ENCODE results near the gene ZNF470.

Gene ZNF470

GRCh38 chr19:56538254-56538760, 29.0 kb upstream of the ZNF470 start:
- no peaks in the 10 kb centered on the region for H3F3A ChIP-seq (ENCODE audit: control insufficient read depth, insufficient read depth)
- no peaks in the 10 kb centered on the region for H4K20me1 ChIP-seq (ENCODE audit: control insufficient read depth, insufficient read depth, low read depth, low read length)
- H3K36me3 ChIP-seq (ENCODE audit: control insufficient read depth, low read length) = no peaks in the 10 kb centered on the region
- H3K4me3 ChIP-seq (ENCODE audit: low read length) = peak overlapping the region; percentile 85
- H3K9me2 ChIP-seq (replicated peaks; ENCODE audit: control insufficient read depth, low read length) = no peaks in the 10 kb centered on the region
- no peaks in the 10 kb centered on the region for H3K79me2 ChIP-seq (ENCODE audit: control insufficient read depth, low read length)
- H3K4me2 ChIP-seq (ENCODE audit: low read length) = peak overlapping the region; percentile 48
- peak overlapping the region; percentile 64 for H3K27ac ChIP-seq (ENCODE audit: low read depth, low read length)
- H3K9me3 ChIP-seq (ENCODE audit: control insufficient read depth, insufficient read depth, low read length) = peaks cover 36% of the 10 kb centered on the region
- H3K4me1 ChIP-seq (ENCODE audit: control insufficient read depth, low read length) = peaks cover 5% of the 10 kb centered on the region; the same call in 1 of the 2 replicates
- no peak for TF ChIP-seq EZH2phosphoT487 (IDR thresholded peaks at IDR 0.05; ENCODE audit: borderline replicate concordance, low read length)
- TF ChIP-seq, protein P1, sequence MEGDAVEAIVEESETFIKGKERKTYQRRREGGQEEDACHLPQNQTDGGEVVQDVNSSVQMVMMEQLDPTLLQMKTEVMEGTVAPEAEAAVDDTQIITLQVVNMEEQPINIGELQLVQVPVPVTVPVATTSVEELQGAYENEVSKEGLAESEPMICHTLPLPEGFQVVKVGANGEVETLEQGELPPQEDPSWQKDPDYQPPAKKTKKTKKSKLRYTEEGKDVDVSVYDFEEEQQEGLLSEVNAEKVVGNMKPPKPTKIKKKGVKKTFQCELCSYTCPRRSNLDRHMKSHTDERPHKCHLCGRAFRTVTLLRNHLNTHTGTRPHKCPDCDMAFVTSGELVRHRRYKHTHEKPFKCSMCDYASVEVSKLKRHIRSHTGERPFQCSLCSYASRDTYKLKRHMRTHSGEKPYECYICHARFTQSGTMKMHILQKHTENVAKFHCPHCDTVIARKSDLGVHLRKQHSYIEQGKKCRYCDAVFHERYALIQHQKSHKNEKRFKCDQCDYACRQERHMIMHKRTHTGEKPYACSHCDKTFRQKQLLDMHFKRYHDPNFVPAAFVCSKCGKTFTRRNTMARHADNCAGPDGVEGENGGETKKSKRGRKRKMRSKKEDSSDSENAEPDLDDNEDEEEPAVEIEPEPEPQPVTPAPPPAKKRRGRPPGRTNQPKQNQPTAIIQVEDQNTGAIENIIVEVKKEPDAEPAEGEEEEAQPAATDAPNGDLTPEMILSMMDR (IDR thresholded peaks at IDR 0.05; ENCODE audit: low read depth, low read length, poor library complexity, severe bottlenecking) = no peak
- H3K27me3 ChIP-seq (ENCODE audit: control insufficient read depth, low read length) = no peaks in the 10 kb centered on the region

- no peak for TF ChIP-seq EZH2phosphoT487 (IDR thresholded peaks at IDR 0.05; ENCODE audit: borderline replicate concordance, low read length)
- TF ChIP-seq, protein P1 (IDR thresholded peaks at IDR 0.05; ENCODE audit: low read depth, low read length, poor library complexity, severe bottlenecking) = no peak
- H3K4me2 ChIP-seq (ENCODE audit: low read length) = peak within 1 kb of the TSS; percentile 64
- H3K4me3 ChIP-seq (ENCODE audit: low read length) = peak within 1 kb of the TSS; percentile 85
- no peaks in the 10 kb centered on the region for H3K79me2 ChIP-seq (ENCODE audit: control insufficient read depth, low read length)
- H3F3A ChIP-seq (ENCODE audit: control insufficient read depth, insufficient read depth) = no peaks in the 10 kb centered on the region
- peak within 1 kb of the TSS; percentile 64 for H3K27ac ChIP-seq (ENCODE audit: low read depth, low read length)
- peaks cover 32% of the 10 kb centered on the region for H3K9me3 ChIP-seq (ENCODE audit: control insufficient read depth, insufficient read depth, low read length)
- H4K20me1 ChIP-seq (ENCODE audit: control insufficient read depth, insufficient read depth, low read depth, low read length) = no peaks in the 10 kb centered on the region
- no peaks in the 10 kb centered on the region for H3K27me3 ChIP-seq (ENCODE audit: control insufficient read depth, low read length)
- no peaks in the 10 kb centered on the region for H3K36me3 ChIP-seq (ENCODE audit: control insufficient read depth, low read length)
- no peaks in the 10 kb centered on the region for H3K9me2 ChIP-seq (replicated peaks; ENCODE audit: control insufficient read depth, low read length)
- peaks cover 5% of the 10 kb centered on the region; the same call in 1 of the 2 replicates for H3K4me1 ChIP-seq (ENCODE audit: control insufficient read depth, low read length)
Observed at GRCh38 chr19:56538761-56539263, 28.5 kb upstream of the ZNF470 start, which contains the start of gene ZFP28. Gene ZFP28, plus strand, starts transcription at chr19:56538948. Its CDS starts 71 bp downstream, at chr19:56539019.

- H4K20me1 ChIP-seq (ENCODE audit: control insufficient read depth, insufficient read depth, low read depth, low read length) = no peaks in the 10 kb centered on the region
- no peaks in the 10 kb centered on the region for H3K27me3 ChIP-seq (ENCODE audit: control insufficient read depth, low read length)
- H3F3A ChIP-seq (ENCODE audit: control insufficient read depth, insufficient read depth) = no peaks in the 10 kb centered on the region
- peaks cover 5% of the 10 kb centered on the region; the same call in 1 of the 2 replicates for H3K4me1 ChIP-seq (ENCODE audit: control insufficient read depth, low read length)
- H3K27ac ChIP-seq (ENCODE audit: low read depth, low read length) = no peak overlapping the region
- H3K9me3 ChIP-seq (ENCODE audit: control insufficient read depth, insufficient read depth, low read length) = peaks cover 11% of the 10 kb centered on the region
- H3K4me2 ChIP-seq (ENCODE audit: low read length) = no peak overlapping the region
- TF ChIP-seq, protein P1 (IDR thresholded peaks at IDR 0.05; ENCODE audit: low read depth, low read length, poor library complexity, severe bottlenecking) = no peak
- TF ChIP-seq EZH2phosphoT487 (IDR thresholded peaks at IDR 0.05; ENCODE audit: borderline replicate concordance, low read length) = no peak
- H3K36me3 ChIP-seq (ENCODE audit: control insufficient read depth, low read length) = no peaks in the 10 kb centered on the region
- no peaks in the 10 kb centered on the region for H3K9me2 ChIP-seq (replicated peaks; ENCODE audit: control insufficient read depth, low read length)
- no peak overlapping the region for H3K4me3 ChIP-seq (ENCODE audit: low read length)
- H3K79me2 ChIP-seq (ENCODE audit: control insufficient read depth, low read length) = no peaks in the 10 kb centered on the region
Observed at GRCh38 chr19:56543776-56544175, 23.5 kb upstream of the ZNF470 start.

Data from DOHH2 (cell line).